ENCODE results near the gene SLC12A4. TPM values are rescaled to one million over a fixed set of nuclear protein-coding genes. Genes with fewer than 3 reads are reported as not detected.
A peak's percentile ranks its signal among the peaks of the same experiment; 100 is the strongest.
"Not testable (repeated sequence)": the region's sequence is repeated elsewhere in the genome, so short reads cannot be mapped to it uniquely, and the experiment has no call there.

SLC12A4 gene
- total RNA-seq, 1 donor from 2014 or later: 113 TPM

DNA sequence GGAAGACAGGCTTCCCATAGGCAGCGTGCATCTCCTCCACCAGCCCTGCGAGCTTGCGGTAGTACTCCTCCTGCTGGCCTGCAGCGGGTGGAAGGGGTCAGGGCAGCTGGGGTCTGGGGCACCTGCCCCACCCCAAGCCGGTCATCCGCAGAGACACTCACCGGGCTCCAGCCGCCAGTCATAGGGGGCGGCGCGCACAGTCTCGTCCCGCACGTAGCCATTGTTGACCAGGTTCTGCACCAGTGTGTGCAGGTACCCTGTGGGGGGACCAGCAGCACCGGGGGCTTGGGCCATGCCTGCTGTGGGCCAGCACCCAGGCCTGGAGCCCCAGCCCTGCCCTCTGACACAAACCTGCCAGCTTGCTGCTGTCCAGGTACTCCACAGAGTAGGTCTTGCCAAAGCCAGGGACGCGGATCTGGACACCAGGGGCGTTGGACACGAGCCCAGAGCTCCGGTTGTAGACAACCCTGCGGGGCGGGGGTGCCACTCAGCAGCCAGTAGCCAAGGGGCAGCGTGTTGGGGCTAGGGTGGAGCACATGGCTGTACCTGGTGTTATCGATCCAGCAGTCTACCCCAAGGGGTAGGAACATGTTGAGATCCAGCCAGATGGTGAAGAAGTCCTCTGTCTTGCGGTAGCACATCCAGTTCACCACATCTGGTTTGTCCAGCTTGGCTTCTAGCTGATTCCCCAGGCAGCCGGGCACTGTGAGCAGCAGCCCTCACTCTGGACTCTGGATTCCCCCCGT is 25.8 kb downstream of the SLC12A4 start:
- no peak for DNase-seq (ENCODE audit: low spot score)

DNA sequence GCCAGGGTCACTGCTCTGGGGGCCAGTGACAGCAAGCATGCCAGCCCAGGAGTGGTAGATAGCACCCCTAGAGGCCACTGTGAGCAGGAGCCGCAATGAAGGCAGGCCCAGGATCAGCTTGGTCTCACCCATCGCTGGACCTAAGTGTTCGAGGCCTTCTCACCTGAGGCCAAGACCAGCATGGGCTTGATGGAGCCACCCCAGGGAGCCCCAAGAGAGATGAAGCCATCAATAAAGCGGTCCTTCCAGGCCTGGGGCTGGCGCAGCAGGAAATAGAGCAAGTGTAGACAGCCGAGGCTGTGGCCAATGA is 26.3 kb downstream of the SLC12A4 start:
- DNase-seq (ENCODE audit: low spot score): no peak

DNA sequence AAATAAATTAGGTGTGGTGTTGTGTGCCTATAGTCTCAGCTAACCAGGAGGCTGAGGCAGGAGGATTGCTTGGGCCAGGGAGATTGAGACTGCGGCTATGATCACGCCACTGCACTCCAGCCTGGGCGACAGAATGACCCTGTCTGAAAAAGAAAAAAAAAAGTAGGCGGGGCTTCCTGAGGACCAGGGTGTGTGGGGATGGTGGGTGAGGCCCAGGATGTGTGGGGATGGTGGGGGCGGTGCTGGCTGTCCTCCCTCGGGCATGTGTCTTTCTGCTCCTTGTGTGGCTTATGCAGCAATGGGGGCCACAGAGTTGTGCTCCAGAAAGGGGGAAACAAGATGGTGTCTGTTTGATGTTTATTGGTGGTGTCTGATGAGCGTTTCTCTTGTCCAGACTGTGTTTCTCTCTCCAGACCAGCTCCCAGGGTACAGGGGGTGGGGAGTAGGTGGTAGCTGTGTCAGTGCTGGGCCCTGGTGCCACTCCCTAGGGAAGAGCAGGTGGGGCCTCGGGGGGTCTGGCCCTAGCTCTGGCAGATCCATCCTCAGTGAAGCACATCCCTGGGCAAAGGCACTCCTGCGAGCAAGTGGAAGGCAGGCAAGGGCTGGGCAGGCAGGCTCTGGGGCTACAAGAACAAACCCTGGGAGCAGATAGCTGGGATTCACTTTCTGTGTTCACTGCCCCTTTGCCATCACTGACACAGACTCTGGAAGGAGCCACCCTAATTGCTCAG is 26.8 kb downstream of the SLC12A4 start:
- no peak for DNase-seq (ENCODE audit: low spot score)

DNA sequence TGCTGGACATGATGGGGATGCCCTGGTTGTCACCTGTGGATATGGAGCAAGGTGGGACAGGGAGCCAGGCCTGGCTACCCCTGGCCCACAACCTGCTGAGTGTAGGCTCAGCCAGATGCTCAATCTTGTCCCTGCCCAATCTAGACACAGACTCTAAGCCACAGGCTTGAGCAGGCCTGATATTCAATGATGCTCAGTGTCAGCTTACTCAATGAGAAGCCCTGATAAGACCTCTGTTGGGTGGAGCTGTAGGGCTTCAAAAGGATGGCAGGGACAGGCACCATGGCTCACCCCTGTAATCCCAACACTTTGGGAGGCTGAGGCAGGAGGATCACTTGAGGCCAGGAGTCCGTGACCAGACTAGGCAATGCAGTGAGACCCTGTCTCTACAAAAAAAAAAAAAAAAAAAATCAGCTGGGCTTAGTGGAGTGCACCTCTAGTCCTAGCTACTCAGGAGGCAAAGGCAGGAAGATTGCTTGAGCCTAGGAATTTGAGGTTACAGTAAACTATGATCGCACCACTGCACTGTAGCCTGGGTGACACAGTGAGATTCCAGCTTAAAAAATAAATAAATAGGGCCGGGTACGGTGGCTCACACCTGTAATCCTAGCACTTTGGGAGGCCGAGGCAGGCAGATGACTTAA is 27.9 kb downstream of the SLC12A4 start:
- DNase-seq (ENCODE audit: low spot score): no peak

DNA sequence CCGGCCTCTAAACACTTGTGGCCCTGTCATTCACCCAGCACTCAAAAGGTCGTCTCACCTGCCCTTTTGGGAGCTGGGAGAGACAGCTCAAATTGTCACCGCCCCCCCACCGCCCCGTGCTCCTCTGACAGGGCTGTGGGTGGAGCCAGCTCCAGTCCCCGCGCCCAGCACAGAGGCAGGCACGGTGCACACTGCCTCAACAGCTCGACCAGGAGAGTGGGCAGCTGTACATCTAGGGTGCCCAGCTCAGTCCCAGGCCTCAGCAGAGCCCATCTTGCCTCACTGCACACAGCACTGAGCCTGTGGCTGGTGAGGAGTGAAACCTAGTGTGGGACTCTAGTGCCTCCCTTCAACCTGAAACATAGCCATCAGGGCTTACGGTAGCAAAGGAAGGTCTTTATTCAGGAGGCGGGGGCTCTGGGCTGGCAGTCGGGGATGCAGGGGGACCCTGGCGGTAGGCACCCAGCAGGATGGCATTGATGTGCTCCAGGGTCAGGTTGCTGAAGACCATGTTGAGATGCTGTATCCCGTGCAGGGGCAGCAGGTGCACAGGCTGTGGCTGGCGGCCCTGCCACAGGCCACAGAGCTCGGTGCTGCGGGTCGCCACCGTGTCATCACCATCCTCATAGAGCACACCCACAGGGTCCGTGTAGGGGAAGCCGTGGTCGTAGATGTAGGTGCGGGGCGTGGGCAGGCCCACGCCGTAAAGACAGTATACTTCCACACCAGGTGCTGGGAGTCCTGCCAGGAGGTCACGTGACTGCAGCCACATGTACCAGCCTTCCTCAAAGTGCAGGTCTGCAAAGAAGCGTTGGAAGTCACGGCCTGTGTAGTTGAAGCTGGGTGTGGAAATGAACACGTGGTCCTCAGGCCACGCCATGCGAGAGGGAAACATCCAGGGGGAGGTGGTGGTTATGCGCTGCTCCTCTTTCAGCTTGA is 28.7 kb downstream of the SLC12A4 start:
- no peak for DNase-seq (ENCODE audit: low spot score)

DNA sequence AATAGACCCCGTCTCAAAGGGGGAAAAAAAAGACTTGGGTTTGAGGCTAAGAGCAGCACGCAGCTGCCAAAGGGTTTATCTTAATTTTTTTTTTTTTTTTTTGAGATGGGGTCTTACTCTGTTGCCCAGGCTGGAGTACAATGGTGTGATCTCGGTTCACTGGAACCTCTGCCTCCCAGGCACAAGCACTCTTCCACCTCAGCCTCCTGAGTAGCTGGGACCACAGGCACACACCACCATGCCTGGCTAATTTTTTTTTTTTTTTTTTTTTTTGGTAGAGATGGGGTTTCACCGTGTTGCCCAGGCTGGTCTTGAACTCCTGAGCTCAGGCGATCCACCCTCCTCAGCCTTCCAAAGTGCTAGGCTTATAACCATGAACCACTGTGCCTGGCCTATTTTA is 30.7 kb downstream of the SLC12A4 start:
- not testable (repeated sequence) for DNase-seq (ENCODE audit: low spot score)

DNA sequence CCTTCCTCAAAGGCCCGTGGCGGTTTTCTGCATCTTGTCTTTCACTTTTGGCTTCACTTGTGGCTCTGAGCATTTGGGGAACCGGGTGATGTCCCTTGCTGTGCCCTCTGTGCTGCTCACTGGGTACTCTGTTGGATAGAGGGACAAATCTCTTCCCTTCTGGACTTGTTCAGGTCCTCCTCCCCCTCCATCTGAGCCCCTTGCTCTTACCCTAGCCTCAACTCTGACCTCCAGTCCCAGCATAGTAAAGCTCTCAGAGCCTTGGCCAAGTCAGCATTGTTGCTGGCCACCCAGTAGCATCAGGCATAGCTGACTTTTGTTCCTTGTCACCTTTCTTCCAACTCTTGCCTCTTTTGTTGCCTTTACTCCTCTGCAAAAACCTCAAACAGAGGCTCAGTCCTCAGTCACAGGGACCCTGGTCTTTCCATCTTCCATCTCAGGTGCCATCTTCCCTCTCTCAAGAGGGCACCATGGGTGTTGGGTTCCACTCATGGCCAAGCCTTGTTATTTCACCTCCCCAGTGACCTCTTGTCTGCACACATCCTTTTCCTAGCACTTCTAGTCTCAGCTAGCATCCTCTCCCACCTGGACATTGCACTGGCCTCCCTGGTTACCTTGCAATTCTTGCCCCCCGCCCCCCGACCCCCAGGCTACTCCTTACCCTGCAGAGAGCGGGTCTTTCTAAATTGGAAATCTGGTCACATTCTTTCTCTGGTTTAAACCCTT is 31.4 kb downstream of the SLC12A4 start:
- DNase-seq (ENCODE audit: low spot score): no peak

DNA sequence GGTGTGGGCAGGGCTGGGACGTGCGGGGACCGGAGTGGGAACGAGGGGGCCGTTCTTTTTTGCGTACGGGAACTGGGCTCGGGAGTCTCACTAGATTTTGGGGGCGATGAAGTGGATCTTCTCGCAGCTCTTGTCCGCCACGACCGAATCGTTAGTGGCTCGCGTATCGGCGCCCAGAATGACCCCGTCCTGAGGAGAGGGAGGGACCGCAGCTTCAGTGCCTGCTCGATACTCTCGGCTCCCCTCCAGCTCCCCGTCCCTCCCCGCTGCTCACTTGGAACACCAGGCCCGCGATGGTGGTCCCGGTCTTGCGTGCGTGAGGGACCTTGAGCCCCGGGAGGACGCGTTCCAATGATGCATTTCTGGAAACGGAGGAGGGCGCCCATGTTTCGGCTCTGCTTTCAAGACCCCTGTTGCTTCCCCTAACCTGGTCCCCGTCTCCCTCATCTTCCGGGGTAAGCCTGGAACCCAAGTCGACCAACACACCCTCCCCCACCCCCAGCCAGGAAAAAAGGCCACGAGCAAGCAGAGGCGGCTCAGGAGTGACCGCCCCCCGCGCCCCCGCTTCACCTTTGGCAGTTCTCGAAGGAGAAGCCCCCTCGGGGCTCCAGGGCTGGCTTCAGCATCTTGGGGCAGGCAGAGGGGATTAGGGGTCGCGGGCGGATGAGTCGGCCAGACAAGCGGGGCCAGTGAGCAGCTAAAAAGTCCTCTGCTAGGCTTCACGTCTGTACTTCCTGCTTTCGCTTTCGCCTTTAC is 32.1 kb downstream of the SLC12A4 start, which contains the start of gene PSMB10:
PSMB10 (minus strand) TSS at position 727 of the 756 bp plus-strand sequence; CDS start at position 626, 101 bp downstream.
- DNase-seq (ENCODE audit: low spot score): no peak

DNA sequence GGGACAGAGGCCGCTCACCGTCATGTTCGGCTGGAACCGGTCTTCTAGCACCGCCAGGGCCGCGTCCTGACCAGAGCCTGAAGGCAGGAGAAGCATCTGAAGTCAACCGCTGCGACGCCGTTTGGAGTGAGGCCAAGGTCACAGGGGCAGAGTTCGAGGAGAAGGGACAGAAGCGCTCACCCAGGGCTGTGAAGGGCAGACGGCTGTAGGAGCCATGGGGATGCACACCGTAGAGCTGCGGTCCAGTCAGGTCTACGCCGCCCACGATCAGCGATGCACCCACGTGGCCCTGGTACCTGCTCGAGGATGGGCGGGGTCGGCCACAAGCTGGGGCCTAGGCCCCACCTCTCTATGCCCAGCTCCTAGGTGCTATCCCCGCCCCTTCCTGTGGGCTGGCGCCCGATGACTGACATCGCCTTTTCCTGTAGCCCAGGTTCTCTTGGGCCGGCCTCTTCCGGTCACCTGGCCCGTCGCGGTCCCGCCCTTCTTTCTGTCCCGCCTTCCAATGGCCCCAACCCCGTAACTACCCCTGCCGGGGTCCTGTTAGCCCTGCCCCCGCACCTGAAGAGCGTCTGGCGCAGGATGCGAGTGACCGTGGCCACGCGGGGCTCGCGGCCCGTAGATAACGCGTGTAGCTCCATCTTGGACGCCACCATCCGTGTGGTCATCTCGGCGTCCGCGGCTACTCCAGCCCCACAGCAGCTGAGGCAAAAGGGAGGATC is 32.9 kb downstream of the SLC12A4 start:
- peak; percentile 97 for DNase-seq (ENCODE audit: low spot score)

DNA sequence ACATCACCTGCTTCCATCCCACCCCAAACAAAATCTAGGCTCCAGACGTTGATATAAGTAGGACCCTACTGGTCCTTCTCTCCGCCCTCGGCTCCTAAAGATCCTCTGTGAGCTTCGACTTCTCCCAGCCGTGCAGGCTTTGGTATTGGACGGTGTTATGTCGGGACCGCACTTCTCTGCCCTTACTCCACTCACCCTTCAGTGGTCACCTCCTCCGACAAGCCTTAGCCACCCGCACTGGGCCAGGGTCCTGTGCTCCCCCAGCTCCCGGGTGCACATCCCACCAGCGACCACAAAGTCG is 33.4 kb downstream of the SLC12A4 start:
- no peak for DNase-seq (ENCODE audit: low spot score)

DNA sequence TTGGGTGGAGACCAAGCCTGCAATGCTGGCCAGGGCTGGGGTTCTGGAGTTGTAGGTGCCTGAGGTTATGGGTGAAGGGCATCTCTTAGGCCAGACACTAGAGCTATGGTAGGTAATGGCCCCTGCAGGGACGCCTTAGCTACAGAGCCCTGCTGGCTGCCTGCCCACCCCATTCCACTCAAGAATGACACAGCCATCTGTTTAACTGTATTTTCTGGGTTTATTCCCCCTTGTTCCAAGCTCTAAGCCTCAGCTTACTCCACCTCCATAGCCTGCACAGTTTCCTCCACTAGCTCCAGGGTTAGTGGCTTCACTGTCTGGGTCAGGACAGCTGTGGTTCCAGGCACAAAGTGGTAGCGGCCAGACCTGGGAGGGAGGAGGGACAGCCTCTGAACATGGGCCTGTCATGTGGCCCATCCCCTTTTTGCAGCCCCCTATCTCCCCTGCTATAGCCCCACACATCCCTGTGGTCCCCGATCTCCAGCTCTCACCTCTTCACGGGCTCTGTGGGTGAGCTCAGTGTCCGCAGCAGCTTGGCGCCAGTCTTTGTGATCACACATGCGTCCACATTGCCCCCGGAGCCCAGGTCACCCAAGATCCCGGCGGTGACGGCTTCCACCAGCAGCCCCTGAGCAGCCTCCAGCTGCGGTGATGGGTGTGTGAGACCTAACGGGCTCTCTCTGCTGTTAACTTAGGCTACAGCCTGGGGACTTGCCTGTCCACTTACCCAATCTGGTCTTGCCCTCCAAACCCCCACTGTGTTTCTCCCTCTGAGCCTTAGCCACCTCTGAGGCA is 33.9 kb downstream of the SLC12A4 start:
- DNase-seq (ENCODE audit: low spot score): no peak

DNA sequence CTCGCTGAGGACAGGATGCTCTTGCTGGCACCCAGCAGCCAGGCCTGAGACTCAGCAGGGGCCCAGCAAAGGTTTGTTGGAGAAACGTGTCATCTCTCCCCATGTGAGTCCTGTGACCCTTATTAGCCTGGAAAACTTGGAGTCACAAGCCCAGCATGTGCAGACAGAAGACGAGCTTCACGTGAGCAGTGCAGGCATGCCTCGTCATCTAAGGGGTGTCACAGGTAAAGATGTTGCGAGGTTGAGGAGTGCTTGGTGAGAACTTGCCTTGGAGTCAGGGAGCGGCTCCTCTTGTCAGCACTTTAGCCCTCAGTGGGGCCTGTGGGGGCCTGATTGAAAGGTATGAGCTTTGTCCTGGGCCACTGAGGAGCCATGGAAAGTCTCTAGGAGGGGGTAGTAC is 34.6 kb downstream of the SLC12A4 start:
- DNase-seq (ENCODE audit: low spot score): no peak

DNA sequence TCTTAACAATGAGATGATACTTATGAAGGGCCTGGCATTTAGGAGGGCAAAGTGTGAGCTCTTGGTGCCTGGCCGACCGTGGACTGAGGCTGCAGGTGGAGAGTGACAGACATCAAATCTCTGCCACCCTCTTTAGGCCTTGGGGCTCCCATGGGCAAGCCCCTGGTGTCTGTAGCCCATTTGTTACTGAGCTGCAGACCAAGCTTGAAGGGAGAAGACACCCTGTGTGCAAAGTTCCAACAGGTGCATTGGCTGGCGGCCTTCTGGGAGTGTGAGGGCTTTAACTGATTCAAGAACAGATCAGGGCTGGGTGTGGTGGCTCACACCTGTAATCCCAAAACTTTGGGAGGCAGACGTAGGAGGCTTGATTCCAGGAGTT is 36.0 kb downstream of the SLC12A4 start:
- no peak for DNase-seq (ENCODE audit: low spot score)

DNA sequence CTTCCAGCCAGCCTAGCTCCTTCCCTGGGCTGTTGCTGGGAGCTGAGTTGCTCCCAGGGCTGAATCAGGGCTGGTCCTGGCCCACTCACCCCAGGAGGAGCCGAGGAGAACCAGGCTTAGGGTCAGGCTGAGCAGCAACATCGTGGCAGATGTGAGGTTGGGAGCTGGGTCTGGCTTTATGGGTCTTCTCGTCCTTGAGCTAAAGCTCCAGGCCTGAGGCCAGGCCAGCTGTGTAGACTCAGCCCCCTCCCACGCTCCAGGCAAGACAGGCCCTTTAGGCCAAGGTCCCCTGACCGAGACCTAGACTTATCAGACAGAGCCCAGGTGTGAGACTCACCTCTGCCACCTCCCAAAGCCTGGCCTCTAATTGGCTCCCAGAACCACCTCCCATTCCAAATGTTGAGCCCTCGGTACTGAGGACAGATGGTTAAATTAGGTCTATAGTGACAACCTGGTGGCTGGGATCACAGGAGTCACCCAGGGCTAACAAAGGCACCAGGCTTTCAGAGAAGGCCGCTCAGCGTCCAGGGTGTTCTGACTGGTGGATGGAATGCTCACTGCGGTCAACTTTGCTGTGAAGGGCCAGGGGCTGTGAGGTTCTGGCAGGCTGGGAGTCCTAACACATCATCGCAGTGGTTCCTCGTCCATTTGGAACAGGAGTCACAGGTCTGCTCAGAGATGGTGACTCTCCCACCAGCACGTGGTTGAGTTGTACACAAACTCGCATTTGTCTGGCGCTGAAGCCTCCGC is 36.5 kb downstream of the SLC12A4 start, which contains the start of gene CTRL:
CTRL (minus strand) TSS at position 151 of the 750 bp plus-strand sequence; CDS start at position 141, 10 bp downstream.
- DNase-seq (ENCODE audit: low spot score): no peak

DNA sequence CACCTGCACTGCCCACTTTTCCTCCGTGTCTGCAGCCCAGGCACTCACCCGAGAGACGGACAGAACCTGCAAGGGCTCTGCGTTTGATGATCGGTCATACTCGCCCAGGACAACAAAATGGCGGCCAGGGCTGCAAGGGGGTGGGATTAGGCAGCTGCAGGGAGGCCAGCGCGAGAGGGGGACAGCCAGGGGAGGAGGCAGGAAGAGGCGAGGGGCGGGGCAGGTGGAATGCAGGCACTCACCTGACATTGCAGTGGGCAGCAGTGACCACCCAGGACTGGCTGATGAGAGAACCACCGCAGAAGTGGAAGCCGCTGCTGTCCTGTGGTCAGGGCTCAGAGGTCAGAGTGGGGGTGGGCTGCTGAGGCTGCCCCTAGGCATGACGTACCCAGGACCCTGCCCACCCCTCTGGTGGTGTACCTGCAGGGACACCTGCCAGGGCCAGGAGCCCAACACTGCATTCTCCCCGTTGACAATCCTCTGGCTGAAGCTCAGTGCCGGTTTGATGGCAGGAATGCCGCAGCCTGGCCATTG is 37.7 kb downstream of the SLC12A4 start:
- no peak for DNase-seq (ENCODE audit: low spot score)

DNA sequence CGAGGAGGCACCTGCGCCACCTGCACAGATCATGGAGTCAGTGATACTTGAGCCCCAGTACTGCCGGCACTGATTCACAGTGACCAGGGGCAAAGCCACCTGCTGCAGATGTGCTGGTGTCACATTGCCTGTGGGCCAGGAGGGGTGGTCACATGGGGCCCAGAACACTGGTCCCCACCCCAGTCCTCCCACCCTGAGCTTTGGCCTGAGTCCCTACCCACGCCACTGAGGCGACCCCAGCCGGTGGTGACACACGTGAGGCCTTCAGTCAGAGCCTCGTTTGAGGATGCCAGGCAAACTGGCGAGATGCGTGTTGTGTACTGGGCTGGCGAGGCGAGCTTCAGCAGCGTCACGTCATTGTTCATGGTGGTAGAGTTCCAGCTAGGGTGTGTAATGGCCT is 38.2 kb downstream of the SLC12A4 start:
- no peak for DNase-seq (ENCODE audit: low spot score)
